ENCODE results near the gene TMCC3. TPM values are rescaled to one million over a fixed set of nuclear protein-coding genes. Genes with fewer than 3 reads are reported as not detected.

Gene TMCC3
- total RNA-seq, 1 experiment from 2014 or later = 1.9 TPM

DNA sequence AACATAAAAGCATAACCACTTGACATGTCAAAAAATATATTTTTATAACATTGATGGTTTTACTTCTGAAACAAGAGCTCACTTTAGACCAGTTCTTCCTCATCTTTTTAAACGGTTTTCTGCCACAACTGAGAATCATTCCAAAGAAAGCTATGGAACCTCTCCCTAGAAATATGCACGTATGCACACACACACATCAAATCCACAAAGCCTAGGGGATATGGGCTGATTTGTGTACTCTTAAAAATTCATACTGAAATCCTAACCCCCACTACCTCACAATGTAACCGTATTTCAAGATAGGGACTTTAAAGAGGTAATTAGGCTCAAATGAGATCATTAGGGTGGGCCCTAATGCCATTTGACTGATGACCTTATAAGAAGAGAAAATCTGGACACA lies 19.3 kb downstream of the TMCC3 start:
- TF ChIP-seq, protein P1, sequence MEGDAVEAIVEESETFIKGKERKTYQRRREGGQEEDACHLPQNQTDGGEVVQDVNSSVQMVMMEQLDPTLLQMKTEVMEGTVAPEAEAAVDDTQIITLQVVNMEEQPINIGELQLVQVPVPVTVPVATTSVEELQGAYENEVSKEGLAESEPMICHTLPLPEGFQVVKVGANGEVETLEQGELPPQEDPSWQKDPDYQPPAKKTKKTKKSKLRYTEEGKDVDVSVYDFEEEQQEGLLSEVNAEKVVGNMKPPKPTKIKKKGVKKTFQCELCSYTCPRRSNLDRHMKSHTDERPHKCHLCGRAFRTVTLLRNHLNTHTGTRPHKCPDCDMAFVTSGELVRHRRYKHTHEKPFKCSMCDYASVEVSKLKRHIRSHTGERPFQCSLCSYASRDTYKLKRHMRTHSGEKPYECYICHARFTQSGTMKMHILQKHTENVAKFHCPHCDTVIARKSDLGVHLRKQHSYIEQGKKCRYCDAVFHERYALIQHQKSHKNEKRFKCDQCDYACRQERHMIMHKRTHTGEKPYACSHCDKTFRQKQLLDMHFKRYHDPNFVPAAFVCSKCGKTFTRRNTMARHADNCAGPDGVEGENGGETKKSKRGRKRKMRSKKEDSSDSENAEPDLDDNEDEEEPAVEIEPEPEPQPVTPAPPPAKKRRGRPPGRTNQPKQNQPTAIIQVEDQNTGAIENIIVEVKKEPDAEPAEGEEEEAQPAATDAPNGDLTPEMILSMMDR (IDR thresholded peaks at IDR 0.05; ENCODE audit: unreplicated experiment) = no peak
- intact Hi-C loops (cut with micrococcal nuclease) = no loop called here
- H3K27ac Mint-ChIP-seq (ENCODE audit: low read depth, unreplicated experiment) = no peak overlapping the region
- BruUV-seq (replicated peaks) = no TSS peak
- no peaks in the 10 kb centered on the region for H3K4me1 Mint-ChIP-seq (ENCODE audit: insufficient read depth, unreplicated experiment)
- ChIA-PET POLR2A (interaction anchor here (0.6 to 2.0 kb wide), 2 partner anchors 10 to 36 kb away, joined by 4 to 7 read pairs; no protein-coding TSS in a partner anchor), CTCF (no interaction called here)
- H3K36me3 Mint-ChIP-seq (ENCODE audit: insufficient read depth, unreplicated experiment) = no peaks in the 10 kb centered on the region
- no peak overlapping the region for H3K4me3 Mint-ChIP-seq (ENCODE audit: unreplicated experiment)
- H3K27me3 Mint-ChIP-seq (ENCODE audit: insufficient read depth, unreplicated experiment) = no peaks in the 10 kb centered on the region
- no peaks in the 10 kb centered on the region for H3K9me3 Mint-ChIP-seq (ENCODE audit: unreplicated experiment)
- no peak for DNase-seq (ENCODE audit: unreplicated experiment)

DNA sequence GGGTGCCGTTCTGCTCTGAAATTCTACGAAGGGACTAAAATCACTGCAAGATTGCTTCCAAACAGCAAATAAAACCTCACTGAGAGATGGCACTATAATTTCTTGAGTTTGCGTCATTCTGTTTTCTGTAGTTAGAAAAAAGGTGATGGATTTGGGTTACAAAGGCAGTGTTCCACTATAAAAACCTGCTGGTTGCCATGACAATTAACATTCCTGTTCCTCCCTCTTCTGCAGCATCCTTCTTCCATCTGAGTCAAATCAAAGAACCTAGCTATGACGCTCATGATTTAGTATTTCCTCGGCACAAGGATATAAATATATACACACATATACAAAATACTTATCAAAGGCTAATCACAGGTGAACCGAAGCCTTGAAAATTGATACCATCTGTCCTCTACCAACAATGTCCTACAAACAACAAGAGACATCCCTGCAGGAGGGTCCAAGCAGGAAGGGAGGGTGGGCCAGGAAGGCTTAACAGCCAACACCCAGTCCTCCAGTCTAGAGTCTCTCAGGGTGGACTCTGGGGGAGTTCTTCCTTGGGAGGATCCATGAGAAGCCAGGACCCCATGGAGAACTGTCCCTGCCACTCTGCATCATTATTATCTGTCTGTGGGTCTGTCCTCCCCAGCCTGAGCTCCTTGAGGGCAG lies 21.4 kb downstream of the TMCC3 start:
- Mint-ChIP-seq H3K27ac (ENCODE audit: low read depth, unreplicated experiment) (no peak overlapping the region), H3K9me3 (ENCODE audit: unreplicated experiment) (no peaks in the 10 kb centered on the region), H3K4me3 (ENCODE audit: unreplicated experiment) (no peak overlapping the region), H3K27me3 (ENCODE audit: insufficient read depth, unreplicated experiment) (no peaks in the 10 kb centered on the region), H3K36me3 (ENCODE audit: insufficient read depth, unreplicated experiment) (no peaks in the 10 kb centered on the region), H3K4me1 (ENCODE audit: insufficient read depth, unreplicated experiment) (no peaks in the 10 kb centered on the region)
- BruUV-seq (replicated peaks) = no TSS peak
- ChIA-PET CTCF (no interaction called here), POLR2A (no interaction called here)
- intact Hi-C loops (cut with micrococcal nuclease) = no loop called here
- no peak for DNase-seq (ENCODE audit: unreplicated experiment)
- TF ChIP-seq, protein P1 (IDR thresholded peaks at IDR 0.05; ENCODE audit: unreplicated experiment) = no peak

DNA sequence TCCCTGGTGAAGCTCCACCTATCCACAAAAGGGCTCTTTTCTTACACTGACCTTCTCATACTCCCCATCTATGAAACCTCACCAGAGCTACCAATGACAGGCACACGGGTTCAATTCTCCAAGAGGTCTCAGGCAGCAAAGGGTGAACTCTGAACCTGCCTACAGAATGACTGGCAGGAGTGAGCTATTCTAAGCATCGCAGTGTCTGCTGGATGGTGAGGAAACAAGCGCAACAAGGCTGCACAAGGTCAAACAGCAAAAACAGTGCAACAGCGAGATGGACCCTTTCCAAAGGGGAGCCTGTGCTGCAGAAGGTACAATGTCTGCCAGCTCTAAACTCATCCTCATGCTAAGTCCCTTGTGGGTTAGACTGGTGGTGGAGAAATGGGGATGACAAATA lies 22.0 kb downstream of the TMCC3 start:
- Mint-ChIP-seq H3K27ac (ENCODE audit: low read depth, unreplicated experiment) (no peak overlapping the region), H3K9me3 (ENCODE audit: unreplicated experiment) (no peaks in the 10 kb centered on the region), H3K4me1 (ENCODE audit: insufficient read depth, unreplicated experiment) (no peaks in the 10 kb centered on the region), H3K27me3 (ENCODE audit: insufficient read depth, unreplicated experiment) (no peaks in the 10 kb centered on the region), H3K4me3 (ENCODE audit: unreplicated experiment) (no peak overlapping the region), H3K36me3 (ENCODE audit: insufficient read depth, unreplicated experiment) (no peaks in the 10 kb centered on the region)
- no peak for DNase-seq (ENCODE audit: unreplicated experiment)
- no TSS peak for BruUV-seq (replicated peaks)
- TF ChIP-seq, protein P1 (IDR thresholded peaks at IDR 0.05; ENCODE audit: unreplicated experiment) = no peak
- CTCF ChIA-PET = no interaction called here
- POLR2A ChIA-PET = no interaction called here
- intact Hi-C loops (cut with micrococcal nuclease) = no loop called here

DNA sequence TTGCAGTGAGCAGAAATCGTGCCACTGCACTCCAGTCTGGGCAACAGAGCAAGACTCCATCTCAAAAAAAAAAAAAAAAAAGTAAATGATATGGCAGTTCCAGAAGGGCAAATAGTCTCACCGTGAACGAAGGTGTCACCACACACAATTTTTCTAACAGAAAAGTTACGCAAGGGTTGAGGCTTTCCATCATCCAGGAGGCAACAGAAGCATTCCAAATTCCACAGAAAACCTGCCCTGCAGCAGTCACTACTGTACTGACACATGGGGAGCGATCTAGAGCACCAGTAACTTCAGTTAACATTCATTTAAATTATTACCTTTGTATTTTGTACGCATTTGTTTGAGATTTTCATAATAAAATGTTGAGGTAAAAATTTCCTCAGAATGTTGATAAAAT lies 24.8 kb downstream of the TMCC3 start:
- no TSS peak for BruUV-seq (replicated peaks)
- no peaks in the 10 kb centered on the region for H3K36me3 Mint-ChIP-seq (ENCODE audit: insufficient read depth, unreplicated experiment)
- CTCF ChIA-PET = no interaction called here
- H3K9me3 Mint-ChIP-seq (ENCODE audit: unreplicated experiment) = no peaks in the 10 kb centered on the region
- no peak for DNase-seq (ENCODE audit: unreplicated experiment)
- H3K27ac Mint-ChIP-seq (ENCODE audit: low read depth, unreplicated experiment) = no peak overlapping the region
- H3K4me3 Mint-ChIP-seq (ENCODE audit: unreplicated experiment) = no peak overlapping the region
- intact Hi-C loops (cut with micrococcal nuclease) = no loop called here
- POLR2A ChIA-PET = no interaction called here
- peaks cover 14% of the 10 kb centered on the region for H3K4me1 Mint-ChIP-seq (ENCODE audit: insufficient read depth, unreplicated experiment)
- H3K27me3 Mint-ChIP-seq (ENCODE audit: insufficient read depth, unreplicated experiment) = no peaks in the 10 kb centered on the region
- TF ChIP-seq, protein P1 (IDR thresholded peaks at IDR 0.05; ENCODE audit: unreplicated experiment) = no peak

All from MCF 10A (cell line).